ENCODE measurements around the gene SLC10A4.

SLC10A4 gene

DNA sequence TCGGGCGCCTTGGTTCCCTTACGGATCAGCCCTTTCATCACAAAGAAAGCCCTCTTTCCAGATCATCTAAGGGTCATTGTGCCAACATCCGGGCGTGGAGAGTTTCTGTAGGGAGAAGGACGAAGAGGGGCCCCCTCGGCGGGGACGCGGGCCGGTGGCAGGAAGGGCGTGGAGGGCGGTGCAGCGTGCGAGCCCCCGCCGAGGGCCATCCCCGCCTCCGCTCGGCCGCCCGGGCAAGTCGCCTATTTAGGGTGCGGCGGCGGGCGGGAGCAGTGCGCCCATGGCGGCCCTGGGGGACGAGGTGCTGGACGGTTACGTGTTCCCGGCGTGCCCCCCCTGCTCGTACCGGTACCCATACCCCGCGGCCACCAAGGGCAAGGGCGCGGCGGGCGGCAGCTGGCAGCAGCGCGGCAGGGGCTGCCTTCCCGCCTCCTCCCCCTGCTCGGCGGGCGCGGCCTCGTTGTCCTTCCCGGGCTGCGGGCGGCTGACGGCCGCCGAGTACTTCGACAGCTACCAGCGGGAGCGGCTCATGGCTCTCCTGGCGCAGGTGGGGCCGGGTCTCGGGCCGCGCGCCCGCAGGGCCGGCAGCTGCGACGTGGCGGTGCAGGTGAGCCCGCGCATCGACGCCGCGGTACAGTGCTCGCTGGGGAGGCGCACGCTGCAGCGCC lies 7.0 kb downstream of the SLC10A4 start, which contains the start of gene ZAR1:
TSS of gene ZAR1 (plus strand) at position 241 of the 668 bp plus-strand sequence. CDS start at position 281, 40 bp downstream.
- no peak for DNase-seq

DNA sequence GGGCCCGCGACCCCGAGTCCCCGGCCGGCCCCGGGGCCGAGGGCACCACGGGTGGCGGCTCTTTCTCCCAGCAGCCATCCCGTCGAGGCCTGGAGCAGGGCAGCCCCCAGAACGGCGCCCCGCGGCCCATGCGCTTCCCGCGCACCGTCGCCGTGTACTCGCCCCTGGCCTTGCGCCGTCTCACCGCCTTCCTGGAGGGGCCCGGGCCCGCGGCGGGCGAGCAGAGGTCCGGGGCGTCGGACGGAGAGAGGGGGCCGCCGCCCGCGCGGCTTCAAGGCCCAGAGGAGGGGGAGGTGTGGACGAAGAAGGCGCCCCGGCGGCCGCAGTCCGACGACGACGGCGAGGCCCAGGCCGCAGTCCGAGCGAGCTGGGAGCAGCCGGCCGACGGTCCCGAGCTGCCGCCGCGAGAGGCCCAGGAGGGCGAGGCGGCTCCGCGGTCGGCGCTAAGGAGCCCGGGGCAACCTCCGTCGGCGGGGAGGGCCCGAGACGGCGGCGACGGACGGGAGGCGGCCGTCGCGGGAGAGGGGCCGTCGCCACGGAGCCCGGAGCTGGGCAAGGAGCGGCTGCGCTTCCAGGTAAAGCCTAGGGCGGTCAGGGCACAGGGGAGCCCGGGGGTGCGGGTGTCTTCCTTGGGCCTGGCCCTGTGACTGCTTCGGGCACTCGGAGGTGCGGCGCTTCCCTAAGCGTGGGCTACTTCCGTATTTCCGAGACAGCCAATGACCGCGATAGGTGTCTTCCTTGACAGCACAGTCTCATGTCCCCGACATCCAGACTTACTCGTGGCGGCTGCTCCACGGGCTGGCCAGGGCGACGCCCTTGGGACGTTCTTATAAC lies 7.8 kb downstream of the SLC10A4 start:
- DNase-seq = no peak

DNA sequence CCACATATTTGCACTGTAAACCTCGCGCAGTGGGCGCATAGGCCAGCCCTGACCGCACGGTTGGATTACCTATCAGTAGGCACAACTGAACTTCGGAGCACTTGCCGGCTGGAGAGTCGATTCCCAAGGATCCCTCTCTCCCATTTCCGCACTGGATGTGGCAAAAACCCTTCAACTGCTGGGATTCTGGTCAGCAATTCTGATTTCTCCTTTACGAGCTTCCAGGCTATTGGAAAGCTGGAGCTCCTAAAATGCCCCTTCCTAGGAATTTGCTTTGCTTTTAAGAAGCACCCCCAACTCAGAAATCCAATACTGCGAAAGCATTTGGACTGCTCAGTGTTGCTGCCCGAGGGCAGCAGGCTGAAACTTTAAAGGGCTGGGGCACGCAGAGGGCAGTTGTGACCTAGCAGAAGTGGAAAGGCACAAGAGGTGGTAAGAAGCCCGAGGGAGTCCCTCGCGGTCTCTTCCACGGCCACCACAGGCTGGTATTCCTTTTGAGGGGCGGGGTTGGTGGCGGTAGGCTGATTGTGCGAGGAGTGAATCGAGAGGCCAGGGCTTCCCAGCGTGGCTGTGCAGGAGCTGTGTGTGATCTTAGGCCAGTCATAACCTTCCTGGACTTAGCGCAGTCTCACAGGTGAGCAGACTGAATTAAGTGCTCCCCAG lies 8.5 kb downstream of the SLC10A4 start:
- DNase-seq = no peak

DNA sequence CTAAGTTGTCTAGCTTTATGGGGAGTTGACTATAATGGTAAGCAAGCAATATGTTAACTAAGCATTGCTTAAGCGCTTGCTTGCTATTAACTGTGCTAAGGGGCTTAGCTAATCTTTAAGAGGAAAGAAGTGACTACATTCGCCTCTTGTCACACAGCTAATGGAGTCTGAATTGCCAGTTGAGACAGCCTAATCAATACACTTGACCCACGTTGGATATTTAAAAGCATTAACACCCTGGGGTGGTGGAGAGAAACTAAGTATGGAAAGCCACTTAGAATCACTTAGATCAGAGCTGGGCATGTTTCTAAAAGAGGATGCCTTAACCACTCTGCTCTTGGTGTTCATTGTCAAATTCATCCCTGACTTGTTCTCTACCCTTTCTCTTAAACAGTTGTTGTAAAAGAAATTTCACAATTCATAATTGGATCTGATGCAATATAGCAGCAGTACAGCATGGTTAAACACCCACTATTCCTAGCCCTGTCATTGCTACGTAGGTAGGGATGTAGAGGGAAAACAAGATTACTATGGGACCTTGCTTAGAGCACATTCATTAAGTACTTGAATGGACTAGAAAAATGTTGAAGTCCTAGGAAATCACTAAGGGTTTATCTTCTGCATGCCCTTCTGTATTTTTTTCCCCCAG lies 10.4 kb downstream of the SLC10A4 start:
- DNase-seq = no peak

- DNase-seq = no peak
Observed at GRCh38 chr4:48495941-48496340, 12.8 kb downstream of the SLC10A4 start.

DNA sequence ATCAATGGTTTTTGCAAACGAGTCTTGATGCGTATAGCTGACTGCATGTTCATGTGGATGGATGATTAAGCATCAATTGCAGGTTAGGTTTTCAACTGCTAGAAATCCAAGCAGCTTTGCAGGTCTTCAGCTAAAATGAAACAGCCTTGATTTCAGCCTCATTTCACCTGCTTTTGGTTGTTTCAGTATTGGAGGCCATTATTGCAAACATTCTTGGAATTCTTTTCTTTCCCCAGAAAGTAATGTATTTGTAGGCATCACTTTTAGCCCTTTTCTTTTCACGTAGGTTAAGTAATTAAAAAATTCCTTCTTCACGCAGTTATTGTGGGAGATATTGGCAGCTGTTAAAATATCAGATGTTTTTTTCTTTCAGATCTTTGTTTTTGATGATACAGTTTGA lies 15.8 kb downstream of the SLC10A4 start:
- no peak for DNase-seq

DNA sequence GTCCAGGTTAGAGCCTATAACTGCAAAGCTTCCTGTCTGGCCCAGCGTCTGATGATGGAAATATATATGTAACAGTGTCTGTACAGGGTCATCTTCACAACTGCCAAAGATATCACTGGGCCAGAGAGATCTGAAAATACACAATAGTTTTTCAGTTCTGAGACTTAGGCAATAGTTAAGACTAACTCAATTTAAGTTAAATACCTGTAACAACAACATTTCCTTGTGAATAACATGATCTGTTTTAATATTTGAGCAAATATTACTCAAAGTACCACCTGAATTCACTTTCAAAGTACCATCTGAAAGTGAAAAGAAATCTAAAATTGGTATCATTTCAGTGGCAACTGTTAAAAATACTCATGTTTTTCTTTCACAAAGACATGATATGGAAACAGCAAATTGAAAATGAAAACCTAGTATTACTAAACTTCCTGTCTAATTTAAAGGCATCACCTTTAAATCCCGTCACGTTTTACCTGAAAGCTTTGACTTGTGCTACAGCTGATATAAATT lies 16.5 kb downstream of the SLC10A4 start:
- no peak for DNase-seq

DNA sequence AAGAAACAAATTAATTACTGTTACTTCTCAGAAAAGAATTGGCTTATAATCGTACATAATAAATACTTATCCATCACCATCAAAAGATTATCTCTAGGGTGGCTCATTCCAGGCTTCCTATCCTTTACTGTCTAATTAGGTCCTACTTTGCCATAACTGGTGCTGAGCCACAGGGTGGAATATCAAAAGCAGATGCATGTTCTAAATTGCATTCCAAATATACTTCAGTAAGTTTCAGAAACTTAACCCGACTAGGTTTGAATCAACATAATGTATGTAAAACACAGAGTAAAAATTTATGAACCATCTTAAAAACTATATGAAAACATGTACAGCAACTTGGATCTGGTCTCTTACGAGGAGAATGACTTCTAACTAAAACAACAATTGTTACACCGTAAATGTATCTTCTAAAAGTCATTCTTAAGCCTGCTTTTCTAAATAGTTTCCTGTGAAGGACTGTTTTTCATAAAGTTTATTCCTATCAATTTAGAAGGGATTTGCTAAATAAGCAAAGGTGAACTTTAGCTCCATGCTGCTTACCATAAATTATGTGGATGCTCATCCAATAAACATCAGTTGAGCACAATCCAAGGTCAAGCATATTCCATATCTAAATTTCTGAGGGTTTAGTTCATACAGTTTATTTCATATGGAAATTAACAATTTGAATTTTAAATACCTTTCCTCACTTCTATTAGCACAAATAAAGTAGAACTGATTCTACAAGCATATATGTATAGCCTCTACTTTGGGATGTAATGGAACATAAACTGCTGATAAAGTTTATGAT lies 20.3 kb downstream of the SLC10A4 start:
- DNase-seq = no peak

- no peak for DNase-seq
Observed at GRCh38 chr4:48504026-48504330, 20.8 kb downstream of the SLC10A4 start.

- no peak for DNase-seq
Observed at GRCh38 chr4:48504352-48504751, 21.2 kb downstream of the SLC10A4 start.

DNA sequence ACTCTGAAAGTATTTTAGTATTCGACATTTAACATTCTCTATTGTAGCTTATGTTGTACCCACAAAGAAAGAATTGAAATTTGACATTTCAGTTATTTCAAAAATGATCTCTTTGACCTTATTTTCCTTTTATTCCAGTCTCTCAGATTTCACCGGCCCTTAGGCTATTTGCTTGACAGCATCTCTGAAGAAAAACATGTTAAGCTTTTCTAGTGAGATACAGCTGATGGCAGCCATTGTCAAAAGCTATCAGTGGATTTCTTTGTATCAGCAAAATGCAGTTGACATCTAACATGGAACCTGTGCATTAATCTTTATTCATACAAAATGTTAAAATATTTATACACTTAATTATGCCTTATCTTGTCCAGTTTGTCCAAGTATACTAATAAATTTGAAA lies 23.6 kb downstream of the SLC10A4 start:
- no peak for DNase-seq

DNA sequence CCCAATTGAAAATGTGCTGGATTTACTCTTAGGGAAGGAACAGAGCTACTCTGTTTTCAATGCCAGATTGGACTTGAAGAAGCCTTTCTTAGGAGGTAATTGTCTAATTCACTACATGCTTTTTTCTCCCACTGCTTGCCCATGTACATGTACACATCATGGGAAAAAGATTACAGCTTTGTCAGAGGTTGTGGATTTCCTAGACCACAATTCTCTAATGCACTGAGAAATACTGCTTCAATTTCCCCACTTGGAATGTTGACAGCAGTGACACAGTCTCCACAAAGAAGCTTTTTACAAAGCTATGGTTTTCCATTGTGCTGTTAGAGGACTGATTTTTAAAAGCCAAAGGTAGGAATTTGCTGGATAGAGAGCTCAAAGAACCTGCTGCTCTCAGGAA lies 26.4 kb downstream of the SLC10A4 start:
- DNase-seq = no peak

DNA sequence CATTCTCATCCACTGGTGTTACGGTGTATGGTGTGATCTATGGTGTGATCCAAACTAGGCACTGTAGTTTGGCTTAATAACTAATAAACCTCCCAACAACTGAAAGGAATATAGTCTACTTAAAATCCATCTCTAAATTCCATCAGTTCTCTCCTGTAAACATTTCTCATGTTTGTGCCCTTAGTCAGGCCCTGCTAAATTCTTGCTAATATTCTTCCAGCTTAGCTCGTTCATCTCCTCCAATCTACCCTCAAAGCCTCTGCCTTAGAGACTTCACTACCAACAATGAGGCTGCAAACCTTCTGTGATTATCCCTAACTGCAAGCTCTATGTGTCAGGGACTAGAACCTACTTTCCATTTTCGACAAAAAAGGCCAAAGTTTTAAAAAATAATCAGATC lies 35.0 kb downstream of the SLC10A4 start:
- no peak for DNase-seq

DNA sequence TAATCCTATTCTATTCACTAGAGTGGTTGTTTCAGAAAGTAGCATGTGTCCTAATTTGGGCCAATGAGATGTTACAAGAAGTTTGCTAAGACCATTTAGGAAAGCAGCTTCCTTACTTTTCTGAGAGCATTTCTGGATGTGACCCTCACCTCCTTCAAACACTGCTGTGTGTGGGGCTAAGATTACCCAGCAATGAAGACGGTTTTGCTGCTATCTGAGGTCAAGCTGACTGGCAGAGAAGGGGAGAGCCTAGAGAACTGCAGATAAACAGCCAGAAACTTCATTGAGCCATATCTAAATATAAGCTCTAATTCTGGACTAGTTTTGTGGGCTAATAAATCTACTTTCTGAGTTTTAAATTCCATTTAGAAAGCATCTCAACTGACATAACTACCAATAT lies 43.3 kb downstream of the SLC10A4 start:
- DNase-seq = no peak

DNA sequence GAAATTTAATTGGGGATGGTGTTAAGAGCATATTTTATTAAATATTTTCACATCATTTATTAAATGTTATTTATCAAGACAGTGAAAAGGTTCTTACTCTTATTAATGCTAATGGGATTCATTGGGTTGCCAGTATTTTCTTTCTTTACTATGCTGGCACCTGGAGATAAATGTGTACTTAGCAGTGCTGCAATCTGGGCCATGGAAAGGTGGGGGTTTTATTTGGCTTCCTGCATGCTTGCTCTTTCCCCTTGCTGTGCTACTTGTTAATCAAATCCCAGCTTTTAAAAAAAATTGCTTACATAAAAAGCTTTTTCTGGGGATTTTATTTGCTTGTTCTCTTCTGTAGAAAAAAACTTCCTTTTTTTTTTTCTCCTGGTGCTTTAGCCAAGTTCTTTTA lies 55.2 kb downstream of the SLC10A4 start:
- DNase-seq = no peak
